Testis (tissue), 3 donors: ENCODE data around the gene FOXN3. TPM values are rescaled to one million over a fixed set of nuclear protein-coding genes. Genes with fewer than 3 reads are reported as not detected.

Experiments used
- DNase-seq: peaks from one replicate; pipeline ENCODE4 v3.0.0-alpha.2; 2019
- H3K27ac ChIP-seq, 2 donors: fragments of 200-600 bp; sonication (generic); one replicate each; pipeline ENCODE4 v1.5.1; 2019
- H3K27me3 ChIP-seq: fragments of 200-600 bp; sonication (generic); one replicate; pipeline ENCODE4 v1.5.1; 2019
- H3K36me3 ChIP-seq: fragments of 200-600 bp; sonication (generic); one replicate; pipeline ENCODE4 v1.5.1; 2017; ENCODE audit warnings: low read depth; ENCODE audit errors: missing control alignments
- H3K4me1 ChIP-seq: fragments of 200-600 bp; sonication (generic); one replicate; pipeline ENCODE4 v1.5.1; 2019
- H3K4me3 ChIP-seq, 2 donors: fragments of 200-600 bp; sonication (generic); one replicate each; pipeline ENCODE4 v1.5.1; 2017 to 2019
- H3K9me3 ChIP-seq: fragments of 200-600 bp; sonication (generic); one replicate; pipeline ENCODE4 v1.5.1; 2017
- POLR2A ChIP-seq: fragments of 450-650 bp; IDR thresholded peaks from one replicate; pipeline ENCODE4 v1.6.1; 2017; ENCODE audit warnings: antibody characterized with exemption, mild to moderate bottlenecking, moderate library complexity
- WGBS, 2 donors: methylation state at CpG; one replicate each; pipeline ENCODE4 v1.1.5; 2018; 5-methylcytosine and 5-hydroxymethylcytosine counted together
- intact Hi-C: fragments of 100-400 bp; cut with DNase I; formaldehyde crosslinking; loops from one replicate; pipeline ENCODE4 v1.15.1; 2023; ENCODE audit warnings: low total_unique reads
- polyA plus RNA-seq: library from polyadenylated mRNA; stranded (reverse); fragments of 350-450 nt; fragmentation: Illumina TruSeq; extraction: RNeasy Lipid Tissue Mini Kit (QIAGEN cat#74804); gene quantifications from one replicate; pipeline ENCODE4 v1.2.3, GENCODE V29; 2014; ENCODE audit warnings: low read depth, low replicate concordance; ENCODE audit not compliant: insufficient read depth
- total RNA-seq, 2 donors: library from RNA; depleted of rRNA; stranded (reverse); fragments of >200 nt; gene quantifications; one replicate each; pipeline ENCODE4 v1.2.3, GENCODE V29; 2016
- TF ChIP-seq, protein P1 (sequence below), 3 experiments: fragments of 450-650 bp in 2 of 3; fragments of 200-600 bp in 1 of 3; sonication (generic) in 1 of 3; IDR thresholded peaks; one replicate each; pipeline ENCODE4 v1.5.1; 2016 to 2019; ENCODE audit warnings: antibody characterized with exemption in 3 of 3, mild to moderate bottlenecking in 2 of 3, moderate library complexity in 1 of 3

FOXN3 gene
- total and polyA plus RNA-seq, 3 donors from 2014 or later: 40.7 to 103 (median 100) TPM

GRCh38 chr14:89425931-89426330 is 8.9 kb upstream of the FOXN3 start:
- Histone ChIP-seq H3K9me3 (no peaks in the 10 kb centered on the region), H3K4me1 (peaks cover 26% of the 10 kb centered on the region), H3K4me3 (no peak overlapping the region), H3K36me3 (no peaks in the 10 kb centered on the region), H3K27me3 (no peaks in the 10 kb centered on the region), H3K27ac (peak overlapping the region in 1 of 2 donors; percentile 85)
- WGBS, 2 donors: 45 to 49% methylated on average over 5 to 6 of the region's 6 CpGs
- TF ChIP-seq, protein P1, sequence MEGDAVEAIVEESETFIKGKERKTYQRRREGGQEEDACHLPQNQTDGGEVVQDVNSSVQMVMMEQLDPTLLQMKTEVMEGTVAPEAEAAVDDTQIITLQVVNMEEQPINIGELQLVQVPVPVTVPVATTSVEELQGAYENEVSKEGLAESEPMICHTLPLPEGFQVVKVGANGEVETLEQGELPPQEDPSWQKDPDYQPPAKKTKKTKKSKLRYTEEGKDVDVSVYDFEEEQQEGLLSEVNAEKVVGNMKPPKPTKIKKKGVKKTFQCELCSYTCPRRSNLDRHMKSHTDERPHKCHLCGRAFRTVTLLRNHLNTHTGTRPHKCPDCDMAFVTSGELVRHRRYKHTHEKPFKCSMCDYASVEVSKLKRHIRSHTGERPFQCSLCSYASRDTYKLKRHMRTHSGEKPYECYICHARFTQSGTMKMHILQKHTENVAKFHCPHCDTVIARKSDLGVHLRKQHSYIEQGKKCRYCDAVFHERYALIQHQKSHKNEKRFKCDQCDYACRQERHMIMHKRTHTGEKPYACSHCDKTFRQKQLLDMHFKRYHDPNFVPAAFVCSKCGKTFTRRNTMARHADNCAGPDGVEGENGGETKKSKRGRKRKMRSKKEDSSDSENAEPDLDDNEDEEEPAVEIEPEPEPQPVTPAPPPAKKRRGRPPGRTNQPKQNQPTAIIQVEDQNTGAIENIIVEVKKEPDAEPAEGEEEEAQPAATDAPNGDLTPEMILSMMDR (IDR thresholded peaks at IDR 0.05): no peak
- no peak for DNase-seq
- intact Hi-C loops: no loop called here

DNA sequence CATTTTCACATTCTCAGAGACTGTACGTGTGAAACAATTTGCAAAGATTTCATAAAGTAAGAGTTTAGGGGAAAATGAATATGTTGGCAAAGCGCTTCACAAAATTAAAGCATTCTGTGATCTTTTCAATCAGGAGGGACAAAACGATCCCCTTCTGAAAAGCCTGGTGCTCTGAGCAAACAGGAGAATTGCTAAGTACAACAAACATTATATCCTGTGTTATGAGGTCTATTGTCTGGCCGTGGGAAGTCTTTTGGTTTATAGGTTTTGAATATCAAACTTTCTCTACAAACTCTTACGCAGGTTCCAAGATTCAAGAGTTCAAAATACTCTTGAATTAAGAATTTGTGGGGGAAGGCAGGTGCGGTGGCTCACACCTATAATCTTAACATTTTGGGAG is 7.2 kb upstream of the FOXN3 start:
- WGBS, 2 donors: 69 to 74% methylated on average over 6 of the region's 6 CpGs
- no peak for TF ChIP-seq POLR2A
- TF ChIP-seq, protein P1 (IDR thresholded peaks at IDR 0.05): no peak
- intact Hi-C loops: no loop called here
- DNase-seq: no peak
- no peaks in the 10 kb centered on the region for H3K27me3 ChIP-seq
- H3K4me1 ChIP-seq: peaks cover 22% of the 10 kb centered on the region
- H3K36me3 ChIP-seq: no peaks in the 10 kb centered on the region
- no peak overlapping the region for H3K27ac ChIP-seq
- no peaks in the 10 kb centered on the region for H3K9me3 ChIP-seq
- H3K4me3 ChIP-seq: no peak overlapping the region

DNA sequence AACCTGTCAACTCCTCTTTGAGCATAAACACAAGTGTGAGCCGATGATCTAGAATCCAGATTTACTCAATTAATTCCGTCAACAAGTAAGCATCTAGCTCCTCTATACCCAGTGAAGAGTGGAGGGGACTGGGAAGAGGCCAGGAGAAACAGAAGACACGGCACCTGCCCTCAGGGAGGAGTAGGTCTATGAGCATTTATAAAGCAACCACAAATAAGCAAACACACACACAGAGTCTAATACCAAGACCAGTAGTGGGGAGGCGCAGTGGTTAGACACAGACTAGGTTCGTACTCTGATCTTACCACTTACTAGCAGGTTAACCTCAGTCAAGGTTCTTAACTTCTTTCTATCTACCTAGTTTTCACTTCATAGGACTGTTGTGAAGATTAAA is 5.9 kb upstream of the FOXN3 start:
- Histone ChIP-seq H3K4me3 (no peak overlapping the region), H3K27ac (no peak overlapping the region), H3K4me1 (peaks cover 15% of the 10 kb centered on the region), H3K27me3 (no peaks in the 10 kb centered on the region), H3K9me3 (no peaks in the 10 kb centered on the region), H3K36me3 (no peaks in the 10 kb centered on the region)
- intact Hi-C loops: no loop called here
- 75 to 97% methylated on average over 5 of the region's 5 CpGs for WGBS, 2 donors
- TF ChIP-seq, protein P1 (IDR thresholded peaks at IDR 0.05): no peak
- TF ChIP-seq POLR2A: no peak
- no peak for DNase-seq

- WGBS, 2 donors: 86 to 87% methylated on average over 11 of the region's 11 CpGs
Observed at GRCh38 chr14:89422181-89422951, 5.3 kb upstream of the FOXN3 start.

More at GRCh38 chr14:89422181-89422951, 5.3 kb upstream of the FOXN3 start:
- intact Hi-C loops: no loop called here
- Histone ChIP-seq H3K27ac (no peak overlapping the region), H3K4me1 (peaks cover 11% of the 10 kb centered on the region), H3K36me3 (no peaks in the 10 kb centered on the region), H3K9me3 (no peaks in the 10 kb centered on the region), H3K4me3 (no peak overlapping the region), H3K27me3 (no peaks in the 10 kb centered on the region)
- no peak for DNase-seq
- TF ChIP-seq POLR2A: no peak
- TF ChIP-seq, protein P1 (IDR thresholded peaks at IDR 0.05): no peak
